ENCODE results near the gene SLC34A1.
A peak's percentile ranks its signal among the peaks of the same experiment; 100 is the strongest.

The SLC34A1 gene

GRCh38 chr5:177388521-177389052 is 4.4 kb downstream of the SLC34A1 start:
- no peak for DNase-seq (ENCODE audit: low read depth)

- DNase-seq (ENCODE audit: low read depth) = no peak
Measured at GRCh38 chr5:177389241-177390169, 5.3 kb downstream of the SLC34A1 start.

GRCh38 chr5:177390363-177391300 is 6.4 kb downstream of the SLC34A1 start:
- peak; percentile 80 for DNase-seq (ENCODE audit: low read depth)

GRCh38 chr5:177392765-177393164 is 8.5 kb downstream of the SLC34A1 start:
- no peak for DNase-seq (ENCODE audit: low read depth)

- no peak for DNase-seq (ENCODE audit: low read depth)
Measured at GRCh38 chr5:177393206-177393765, 9.1 kb downstream of the SLC34A1 start.

- DNase-seq (ENCODE audit: low read depth) = no peak
Measured at GRCh38 chr5:177393990-177394389, 9.8 kb downstream of the SLC34A1 start.

- DNase-seq (ENCODE audit: low read depth) = no peak
Measured at GRCh38 chr5:177396078-177396477, 11.8 kb downstream of the SLC34A1 start.

GRCh38 chr5:177396807-177397206 is 12.6 kb downstream of the SLC34A1 start:
- no peak for DNase-seq (ENCODE audit: low read depth)

GRCh38 chr5:177397875-177398390 is 13.7 kb downstream of the SLC34A1 start:
- no peak for DNase-seq (ENCODE audit: low read depth)

- no peak for DNase-seq (ENCODE audit: low read depth)
Measured at GRCh38 chr5:177399997-177400868, 16.0 kb downstream of the SLC34A1 start, which contains the start of gene PFN3. Gene PFN3, minus strand, starts transcription at chr5:177400661. Its CDS starts 85 bp downstream, at chr5:177400576.

- peak; percentile 55 for DNase-seq (ENCODE audit: low read depth)
Measured at GRCh38 chr5:177402271-177403043, 18.2 kb downstream of the SLC34A1 start.

- DNase-seq (ENCODE audit: low read depth) = peak; percentile 27
Measured at GRCh38 chr5:177403102-177403791, 19.0 kb downstream of the SLC34A1 start.

GRCh38 chr5:177403792-177404640 is 19.8 kb downstream of the SLC34A1 start:
- DNase-seq (ENCODE audit: low read depth) = peak; percentile 74

- no peak for DNase-seq (ENCODE audit: low read depth)
Measured at GRCh38 chr5:177404641-177405179, 20.5 kb downstream of the SLC34A1 start.

- DNase-seq (ENCODE audit: low read depth) = no peak
Measured at GRCh38 chr5:177405312-177405711, 21.1 kb downstream of the SLC34A1 start.

GRCh38 chr5:177405805-177406204 is 21.6 kb downstream of the SLC34A1 start:
- no peak for DNase-seq (ENCODE audit: low read depth)

GRCh38 chr5:177409043-177409801 is 25.0 kb downstream of the SLC34A1 start, which contains the start of gene F12:
Gene F12, minus strand, starts transcription at chr5:177409564. Its CDS starts 37 bp downstream, at chr5:177409527.
- DNase-seq (ENCODE audit: low read depth) = no peak

All from activated T-cell treated with anti-CD3 and anti-CD28 coated beads for 1 hour (primary cell).